Endothelial cell (in vitro differentiated cells): ENCODE measurements around the gene LMX1A. TPM values are rescaled to one million over a fixed set of nuclear protein-coding genes. Genes with fewer than 3 reads are reported as not detected.

Source experiments
- DNase-seq: peaks from one replicate; pipeline ENCODE4 v3.0.0; 2021; ENCODE audit warnings: low spot score
- H3K27ac Mint-ChIP-seq: one replicate; pipeline ENCODE4 v1.8.0; 2021; ENCODE audit warnings: mixed read lengths, inconsistent platforms; ENCODE audit not compliant: unreplicated experiment
- H3K27me3 Mint-ChIP-seq: one replicate; pipeline ENCODE4 v1.8.0; 2021; ENCODE audit warnings: mild to moderate bottlenecking, moderate library complexity, mixed read lengths, inconsistent platforms; ENCODE audit not compliant: unreplicated experiment
- H3K36me3 Mint-ChIP-seq: one replicate; pipeline ENCODE4 v1.8.0; 2021; ENCODE audit warnings: mild to moderate bottlenecking, low read depth, mixed read lengths, inconsistent platforms; ENCODE audit not compliant: unreplicated experiment
- H3K4me1 Mint-ChIP-seq: one replicate; pipeline ENCODE4 v1.8.0; 2021; ENCODE audit warnings: mild to moderate bottlenecking, mixed read lengths, inconsistent platforms; ENCODE audit not compliant: unreplicated experiment
- H3K4me3 Mint-ChIP-seq: one replicate; pipeline ENCODE4 v1.8.0; 2021; ENCODE audit warnings: mild to moderate bottlenecking, mixed read lengths, inconsistent platforms; ENCODE audit not compliant: unreplicated experiment
- H3K9me3 Mint-ChIP-seq: one replicate; pipeline ENCODE4 v1.8.0; 2021; ENCODE audit warnings: mixed read lengths, inconsistent platforms; ENCODE audit not compliant: unreplicated experiment
- CTCF ChIP-seq: fragments of 200-600 bp; sonication (generic); IDR thresholded peaks from one replicate; pipeline ENCODE4 v1.5.0; 2021; ENCODE audit warnings: antibody characterized with exemption; ENCODE audit not compliant: unreplicated experiment
- total RNA-seq: library from RNA; stranded (reverse); fragmentation: NEBNext Ultra II Directional; extraction: Animal tissue kit (Norgen Biotek cat#: 25700); gene quantifications from one replicate; pipeline ENCODE4 v1.2.1, GENCODE V29; 2021; ENCODE audit not compliant: unreplicated experiment

LMX1A gene
- total RNA-seq, 1 donor from 2014 or later: not detected

GRCh38 chr1:165367375-165367993 is 11.0 kb upstream of the LMX1A start:
- Mint-ChIP-seq H3K36me3 (no peaks in the 10 kb centered on the region), H3K27me3 (peaks cover 11% of the 10 kb centered on the region), H3K27ac (no peak overlapping the region), H3K9me3 (no peaks in the 10 kb centered on the region), H3K4me1 (no peaks in the 10 kb centered on the region), H3K4me3 (no peak overlapping the region)
- DNase-seq: peak; percentile 91
- peak; percentile 93 for TF ChIP-seq CTCF

- Mint-ChIP-seq H3K4me1 (no peaks in the 10 kb centered on the region), H3K27ac (no peak overlapping the region), H3K4me3 (no peak overlapping the region), H3K9me3 (no peaks in the 10 kb centered on the region), H3K27me3 (peaks cover 6% of the 10 kb centered on the region), H3K36me3 (no peaks in the 10 kb centered on the region)
- no peak for DNase-seq
- no peak for TF ChIP-seq CTCF
These were observed 8.8 kb upstream of the LMX1A start for GRCh38 chr1:165365341-165365740.

- Mint-ChIP-seq H3K4me1 (no peaks in the 10 kb centered on the region), H3K4me3 (no peak overlapping the region), H3K9me3 (no peaks in the 10 kb centered on the region), H3K27me3 (peaks cover 5% of the 10 kb centered on the region), H3K27ac (no peak overlapping the region), H3K36me3 (no peaks in the 10 kb centered on the region)
- no peak for TF ChIP-seq CTCF
- DNase-seq: no peak
These were observed 8.1 kb upstream of the LMX1A start for GRCh38 chr1:165364568-165365133.

GRCh38 chr1:165356876-165357275 is 361 bp upstream of the LMX1A start:
- H3K27me3 Mint-ChIP-seq: peaks cover 36% of the 10 kb centered on the region
- H3K36me3 Mint-ChIP-seq: no peaks in the 10 kb centered on the region
- no peak for TF ChIP-seq CTCF
- no peak overlapping the region for H3K4me3 Mint-ChIP-seq
- H3K27ac Mint-ChIP-seq: no peak overlapping the region
- H3K9me3 Mint-ChIP-seq: no peaks in the 10 kb centered on the region
- H3K4me1 Mint-ChIP-seq: peaks cover 33% of the 10 kb centered on the region
- peak; percentile 49 for DNase-seq

GRCh38 chr1:165355139-165355976 is 1.2 kb downstream of the LMX1A start:
- Mint-ChIP-seq H3K4me3 (peak overlapping the region; percentile 73), H3K4me1 (peaks cover 35% of the 10 kb centered on the region), H3K36me3 (no peaks in the 10 kb centered on the region), H3K27me3 (peaks cover 38% of the 10 kb centered on the region), H3K9me3 (no peaks in the 10 kb centered on the region), H3K27ac (no peak overlapping the region)
- no peak for TF ChIP-seq CTCF
- DNase-seq: peak; percentile 10
